HG02852 (cell line): ENCODE data around the gene CBX6.

ENCODE experiments used
- ATAC-seq: cut with Tn5 transposase; IDR thresholded peaks from one replicate; pipeline ENCODE4 v1.9.1; 2021; ENCODE audit warnings: mild to moderate bottlenecking, moderate library complexity; ENCODE audit not compliant: unreplicated experiment

The CBX6 gene

GRCh38 chr22:38873469-38874411 lies 1.7 kb upstream of the CBX6 start:
- ATAC-seq, result no peak

DNA sequence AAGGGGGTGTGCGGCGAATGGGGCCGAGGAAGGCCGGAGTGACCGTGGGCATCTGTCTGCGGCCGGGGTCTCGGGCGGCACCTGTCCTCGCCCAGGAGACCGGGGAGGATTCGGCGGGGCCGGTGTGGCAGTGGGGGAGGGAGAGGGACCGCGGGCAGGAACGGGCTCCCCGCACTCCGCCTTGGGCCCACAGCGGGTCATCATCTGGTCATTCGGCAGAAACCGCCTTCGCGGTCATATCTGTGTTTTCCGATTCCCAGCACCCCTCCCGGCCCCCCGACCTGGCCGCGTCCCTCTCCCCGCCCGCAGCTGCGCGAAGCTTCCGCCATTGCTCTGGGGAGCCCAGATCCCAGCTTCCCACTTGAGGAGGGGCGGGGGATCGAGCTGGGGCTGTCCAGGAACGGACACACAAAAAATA lies 824 bp upstream of the CBX6 start:
- no peak for ATAC-seq

GRCh38 chr22:38871360-38872171 lies 450 bp downstream of the CBX6 start:
- peak; percentile 7 for ATAC-seq

DNA sequence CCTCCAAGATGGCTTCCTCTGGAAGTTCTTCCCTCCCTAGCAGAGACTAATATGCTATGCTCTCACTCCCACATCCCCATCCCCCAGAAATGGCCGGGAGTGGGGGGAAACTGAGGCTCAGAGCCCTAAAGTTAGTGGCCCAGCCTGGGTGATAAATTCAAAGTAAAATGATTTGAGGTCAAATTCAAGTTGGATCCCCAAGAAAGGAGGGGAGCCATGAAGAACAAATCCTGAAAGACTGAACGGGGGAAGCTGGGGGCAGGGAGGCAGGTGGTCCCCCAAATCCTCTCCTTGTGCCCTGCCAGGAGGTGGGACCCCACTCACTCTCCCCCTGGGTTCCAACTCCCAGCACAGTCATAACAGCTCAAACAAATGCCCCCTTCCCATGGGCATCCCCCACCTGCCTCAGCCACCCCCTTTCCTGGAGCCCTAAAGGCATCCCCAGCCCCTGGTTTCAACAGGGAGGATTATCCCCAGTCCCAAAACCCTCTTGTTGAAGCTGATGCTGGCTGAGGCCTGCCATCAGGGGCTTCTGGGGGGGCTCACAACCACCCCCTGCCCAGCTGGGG lies 1.1 kb downstream of the CBX6 start:
- no peak for ATAC-seq

DNA sequence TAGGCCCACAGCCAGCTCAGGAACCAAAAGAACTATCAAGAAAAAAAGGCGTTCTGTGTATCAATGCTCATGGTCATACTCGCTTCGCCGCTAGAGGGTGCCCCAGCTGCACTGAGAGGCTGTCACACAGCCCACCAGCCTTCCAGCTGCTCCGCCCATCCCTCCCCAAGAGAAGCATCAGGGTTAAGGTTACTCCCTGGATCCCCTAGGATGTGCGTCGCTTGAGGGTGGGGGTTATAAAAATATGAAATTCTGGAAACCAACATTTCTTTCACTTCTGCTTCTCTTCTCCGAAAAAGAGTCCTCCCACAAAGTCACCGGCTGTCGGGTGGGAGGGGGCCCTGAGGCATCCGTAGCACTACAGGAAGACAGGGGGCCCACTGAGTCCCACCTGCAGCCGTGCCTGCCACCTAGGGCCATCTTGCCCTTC lies 1.7 kb downstream of the CBX6 start:
- peak; percentile 34 for ATAC-seq

DNA sequence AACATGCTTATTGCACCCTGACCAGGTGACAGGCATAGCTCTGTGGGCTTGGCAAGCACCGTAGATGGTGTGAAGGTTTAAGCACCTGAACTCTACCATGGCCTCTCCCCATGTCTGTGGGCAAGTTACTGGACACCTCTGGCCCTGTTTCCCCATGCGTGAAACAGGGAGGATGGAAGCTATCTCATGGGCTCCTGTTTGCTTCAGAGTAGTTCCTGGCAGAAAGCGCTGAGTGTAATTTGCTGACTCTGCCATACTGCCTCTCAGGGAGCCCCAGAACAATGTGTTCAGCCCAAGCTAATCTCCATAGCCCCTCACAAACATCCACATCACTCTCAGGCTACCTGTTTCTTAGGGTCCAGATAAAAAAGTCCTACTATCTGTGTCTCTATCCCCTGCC lies 2.4 kb downstream of the CBX6 start:
- no peak for ATAC-seq

DNA sequence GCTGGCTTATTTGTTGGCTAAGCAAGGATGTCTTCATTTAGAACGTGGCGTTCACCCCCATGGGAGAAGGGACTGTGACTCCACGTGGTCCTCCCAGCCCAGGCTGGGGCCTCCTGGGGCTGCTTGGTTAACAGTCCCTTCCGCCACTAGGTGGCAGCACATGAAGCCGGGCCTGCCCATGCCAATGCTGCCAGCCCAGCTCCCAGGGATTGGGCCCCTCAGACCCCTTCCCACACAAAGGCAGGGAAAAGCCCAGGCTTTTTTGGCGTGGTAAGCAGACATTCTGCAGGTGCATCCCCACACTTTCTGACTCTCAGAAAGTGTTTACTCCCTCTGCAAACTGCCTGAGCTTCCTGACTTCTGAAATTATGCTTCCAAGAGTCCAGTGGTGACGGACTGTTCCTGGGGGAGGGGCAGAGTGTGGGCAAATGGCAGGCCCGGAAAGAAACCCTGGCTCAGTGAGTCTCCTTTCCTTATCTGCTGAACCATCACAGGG lies 3.1 kb downstream of the CBX6 start:
- ATAC-seq, result no peak

- no peak for ATAC-seq
Observed at GRCh38 chr22:38868286-38868721, 3.7 kb downstream of the CBX6 start.

GRCh38 chr22:38867471-38868285 lies 4.3 kb downstream of the CBX6 start:
- no peak for ATAC-seq

- ATAC-seq, result no peak
Observed at GRCh38 chr22:38867124-38867455, 4.9 kb downstream of the CBX6 start.

DNA sequence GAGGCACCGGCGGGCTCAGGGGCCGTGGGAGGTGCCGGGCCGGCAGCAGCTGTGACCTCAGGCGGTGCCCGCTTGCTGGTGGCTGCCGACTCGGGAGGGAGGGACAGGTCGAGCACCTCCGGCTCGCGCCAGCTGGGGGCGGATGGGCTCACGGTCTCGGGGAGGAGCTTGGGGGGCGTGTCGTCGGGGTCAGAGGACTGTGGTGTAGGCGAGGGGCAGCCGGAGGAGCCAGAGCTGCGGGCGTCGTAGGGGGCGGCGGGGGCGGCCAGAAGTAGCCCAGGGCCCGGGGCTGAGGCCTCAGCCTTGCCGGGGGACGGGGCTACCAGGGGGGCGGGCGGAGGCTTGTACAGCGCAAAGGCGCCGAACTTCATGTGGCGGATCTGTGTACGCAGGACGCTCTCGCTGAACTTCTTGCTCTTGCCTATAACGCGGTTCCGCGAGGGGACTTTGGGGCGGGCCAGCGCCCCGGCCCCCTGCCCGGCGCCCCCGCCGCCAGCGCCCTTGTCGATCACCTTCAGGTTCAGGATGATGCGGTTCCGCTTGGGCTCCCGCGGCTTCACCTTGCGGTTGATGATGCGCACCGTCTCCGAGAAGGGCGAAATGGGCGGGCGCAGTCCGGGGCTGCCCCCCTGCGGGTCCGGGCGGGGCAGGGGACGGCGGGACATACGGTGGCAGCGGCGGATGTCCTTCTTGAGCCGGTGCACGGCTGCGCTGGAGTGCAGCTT lies 5.5 kb downstream of the CBX6 start:
- no peak for ATAC-seq

DNA sequence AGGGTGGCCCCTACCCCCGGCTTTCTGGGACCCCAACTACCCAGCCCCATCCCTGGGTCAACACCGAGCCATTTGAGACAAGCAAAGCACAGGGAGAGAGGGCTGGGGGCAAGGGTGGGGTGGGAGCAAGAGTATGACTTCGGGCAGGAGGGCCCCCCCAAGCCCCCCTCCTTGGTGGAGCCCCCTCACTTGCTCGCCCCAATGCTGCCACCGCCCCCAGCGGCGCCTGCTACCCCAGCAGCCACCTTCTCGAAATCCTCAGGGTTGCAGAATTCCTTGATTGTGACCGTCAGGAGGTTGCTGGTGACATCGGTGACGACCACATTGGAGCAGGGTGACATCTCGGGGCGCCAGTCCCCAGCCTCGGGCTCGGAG lies 6.0 kb downstream of the CBX6 start:
- no peak for ATAC-seq

GRCh38 chr22:38865201-38866023 lies 6.6 kb downstream of the CBX6 start:
- no peak for ATAC-seq

DNA sequence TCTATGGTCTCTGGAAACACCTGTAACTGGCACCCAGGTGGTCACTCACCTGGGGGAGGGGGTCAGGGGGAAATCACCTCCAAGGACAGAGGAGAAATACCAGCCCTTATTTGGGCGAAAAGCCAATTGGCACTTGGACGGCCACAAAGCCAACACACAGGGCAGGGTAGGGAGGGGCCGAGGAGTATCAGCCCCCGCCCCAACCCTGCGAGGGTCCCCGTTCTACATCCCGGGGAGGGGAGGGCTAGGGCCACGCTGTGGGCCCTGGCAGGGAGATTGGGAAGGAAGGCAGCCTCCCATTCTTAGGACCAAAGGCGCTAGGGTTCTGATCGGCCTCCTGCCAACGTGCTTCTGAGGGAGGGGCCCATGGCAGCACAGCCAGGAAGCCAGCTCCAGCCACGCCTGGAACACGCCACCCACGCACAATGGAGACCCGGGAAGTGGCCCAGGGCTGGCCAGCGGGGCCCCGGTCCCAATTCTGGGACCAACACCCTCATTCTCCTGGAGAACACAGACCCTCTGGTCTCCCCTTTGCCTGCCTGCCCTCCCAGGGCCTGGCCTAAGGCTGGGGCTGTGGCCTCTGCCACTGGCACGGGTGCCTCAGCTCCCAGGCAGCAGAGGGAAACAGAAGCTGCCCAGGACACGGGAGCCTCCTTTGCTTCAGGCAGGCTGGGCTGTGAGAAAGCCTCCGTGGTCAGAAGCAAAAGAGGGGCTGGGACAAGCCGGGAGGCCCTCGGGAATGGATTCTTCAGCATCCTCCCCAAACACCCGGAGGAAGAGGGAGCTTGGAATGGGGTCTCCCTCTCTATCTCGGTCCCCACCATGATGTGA lies 7.4 kb downstream of the CBX6 start:
- no peak for ATAC-seq

- no peak for ATAC-seq
Observed at GRCh38 chr22:38863531-38864131, 8.4 kb downstream of the CBX6 start.

DNA sequence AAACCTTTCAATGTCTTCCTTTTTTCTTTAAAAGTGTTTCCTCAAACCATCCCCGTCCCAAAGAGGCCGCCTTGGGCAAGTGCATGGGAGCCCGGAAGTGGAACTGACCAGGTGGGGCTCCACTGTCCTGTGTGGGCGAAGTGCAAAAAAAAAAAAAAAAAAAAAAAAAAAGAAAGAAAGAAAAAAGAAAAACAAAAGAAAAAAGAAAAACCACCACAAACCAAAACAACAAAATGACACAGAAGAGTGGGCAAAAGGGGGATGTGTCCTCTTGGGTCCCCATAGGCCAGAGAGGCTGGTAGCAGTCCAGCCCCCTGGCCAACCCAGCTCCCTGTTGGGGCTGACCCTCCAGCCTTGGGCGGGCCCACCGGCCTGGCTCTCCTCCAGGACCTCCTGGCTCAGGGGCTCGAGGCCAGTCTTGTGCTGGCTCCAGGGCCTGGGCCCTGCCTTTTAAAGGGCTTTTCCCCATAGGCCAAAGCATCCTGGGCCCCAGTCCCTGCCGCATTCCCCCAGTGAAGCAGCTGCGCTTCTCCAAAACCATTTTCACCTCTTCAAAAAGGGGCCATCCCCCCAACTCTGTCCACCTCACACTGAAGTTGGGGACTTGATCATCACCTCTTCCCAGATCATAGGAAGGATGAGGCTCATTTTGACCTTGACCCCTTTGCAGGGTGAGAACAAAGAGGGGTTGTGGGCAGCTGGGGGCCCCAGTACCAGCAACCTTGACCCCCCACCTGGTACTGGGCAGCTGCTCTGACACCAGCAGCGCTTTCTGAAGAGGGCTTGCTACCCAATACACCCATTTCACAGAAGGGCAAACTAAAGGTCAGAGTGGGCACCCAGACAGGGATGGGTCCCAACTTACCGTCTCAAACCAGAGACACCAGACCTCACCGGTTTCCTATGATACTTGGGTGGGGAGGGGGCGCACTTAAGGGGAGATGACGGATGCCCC lies 9.4 kb downstream of the CBX6 start:
- ATAC-seq, result no peak

GRCh38 chr22:38861927-38862326 lies 10.1 kb downstream of the CBX6 start:
- ATAC-seq, result no peak
